ENCODE data around the gene STARD9. TPM values are rescaled to one million over a fixed set of nuclear protein-coding genes. Genes with fewer than 3 reads are reported as not detected.

The STARD9 gene
- total and polyA plus RNA-seq, 8 donors: 1.4 to 45.7 (median 11.8) TPM

- peaks cover 8 to 45% (median 21%) of the 10 kb centered on the region in 4 donors for H3K4me1 ChIP-seq
- peak overlapping the region in 1 of 5 donors; percentile 32 for H3K27ac ChIP-seq
- H3K27me3 ChIP-seq: no peaks in the 10 kb centered on the region
- TF ChIP-seq CTCF (IDR thresholded peaks at IDR 0.05): no peak
- TF ChIP-seq POLR2A (IDR thresholded peaks at IDR 0.05): no peak
- no peaks in the 10 kb centered on the region for H3K36me3 ChIP-seq
- H3K9me3 ChIP-seq: no peaks in the 10 kb centered on the region
- intact Hi-C loops (cut with DNase I; ENCODE audit: low total_unique reads): no loop called here
- DNase-seq: no peak
- no peak overlapping the region for H3K4me3 ChIP-seq
- 65 to 72% (median 70%) methylated on average over 7 of the region's 7 CpGs for WGBS, 5 donors
Observed at GRCh38 chr15:42608752-42609488, 33.5 kb downstream of the STARD9 start.

GRCh38 chr15:42611532-42611931, 36.1 kb downstream of the STARD9 start:
- H3K27me3 ChIP-seq: no peaks in the 10 kb centered on the region
- no peak for DNase-seq
- H3K27ac ChIP-seq: no peak overlapping the region
- H3K36me3 ChIP-seq: no peaks in the 10 kb centered on the region
- H3K9me3 ChIP-seq: no peaks in the 10 kb centered on the region
- intact Hi-C loops (cut with DNase I; ENCODE audit: low total_unique reads): no loop called here
- 41 to 62% (median 47%) methylated on average over 1 of the region's 1 CpG for WGBS, 5 donors
- H3K4me3 ChIP-seq: no peak overlapping the region
- H3K4me1 ChIP-seq: peaks cover 0 to 30% (median 10%) of the 10 kb centered on the region in 4 donors
- TF ChIP-seq POLR2AphosphoS5 (IDR thresholded peaks at IDR 0.05) (no peak), EP300 (IDR thresholded peaks at IDR 0.05) (no peak), POLR2A (IDR thresholded peaks at IDR 0.05) (no peak), CTCF (IDR thresholded peaks at IDR 0.05) (no peak)

- Histone ChIP-seq H3K36me3 (peaks cover 0 to 2% (median 0%) of the 10 kb centered on the region in 4 donors), H3K27me3 (no peaks in the 10 kb centered on the region), H3K9me3 (no peaks in the 10 kb centered on the region), H3K4me1 (peaks cover 0 to 26% (median 10%) of the 10 kb centered on the region in 4 donors), H3K27ac (no peak overlapping the region), H3K4me3 (no peak overlapping the region)
- 79 to 91% (median 87%) methylated on average over 8 of the region's 8 CpGs for WGBS, 5 donors
- DNase-seq: no peak
- TF ChIP-seq POLR2A (IDR thresholded peaks at IDR 0.05) (no peak), CTCF (IDR thresholded peaks at IDR 0.05) (no peak), EP300 (IDR thresholded peaks at IDR 0.05) (no peak), POLR2AphosphoS5 (IDR thresholded peaks at IDR 0.05) (no peak)
- intact Hi-C loops (cut with DNase I; ENCODE audit: low total_unique reads): no loop called here
Observed at GRCh38 chr15:42612367-42612912, 37.0 kb downstream of the STARD9 start.

GRCh38 chr15:42616107-42616506, 40.7 kb downstream of the STARD9 start:
- Histone ChIP-seq H3K27ac (no peak overlapping the region), H3K36me3 (peaks cover 0 to 11% (median 6%) of the 10 kb centered on the region in 4 donors), H3K27me3 (no peaks in the 10 kb centered on the region), H3K4me1 (peaks cover 0 to 8% (median 3%) of the 10 kb centered on the region in 4 donors), H3K4me3 (no peak overlapping the region), H3K9me3 (no peaks in the 10 kb centered on the region)
- DNase-seq: no peak
- 17 to 25% (median 18%) methylated on average over 2 of the region's 2 CpGs for WGBS, 5 donors
- TF ChIP-seq CTCF (IDR thresholded peaks at IDR 0.05) (no peak), POLR2A (IDR thresholded peaks at IDR 0.05) (no peak), POLR2AphosphoS5 (IDR thresholded peaks at IDR 0.05) (no peak), EP300 (IDR thresholded peaks at IDR 0.05) (no peak)
- intact Hi-C loops (cut with DNase I; ENCODE audit: low total_unique reads): no loop called here
